C4-2B (cell line): ENCODE results near the gene DLX4.

Experiments
- ZFX ChIP-seq: fragments of 450-650 bp; IDR thresholded peaks from 2 replicates; pipeline ENCODE4 v1.6.1; 2017
- TF ChIP-seq, protein P1 (sequence below): fragments of 450-650 bp; conservative IDR thresholded peaks from 2 replicates; pipeline ENCODE4 v1.5.1; 2017; ENCODE audit warnings: mild to moderate bottlenecking

DNA sequence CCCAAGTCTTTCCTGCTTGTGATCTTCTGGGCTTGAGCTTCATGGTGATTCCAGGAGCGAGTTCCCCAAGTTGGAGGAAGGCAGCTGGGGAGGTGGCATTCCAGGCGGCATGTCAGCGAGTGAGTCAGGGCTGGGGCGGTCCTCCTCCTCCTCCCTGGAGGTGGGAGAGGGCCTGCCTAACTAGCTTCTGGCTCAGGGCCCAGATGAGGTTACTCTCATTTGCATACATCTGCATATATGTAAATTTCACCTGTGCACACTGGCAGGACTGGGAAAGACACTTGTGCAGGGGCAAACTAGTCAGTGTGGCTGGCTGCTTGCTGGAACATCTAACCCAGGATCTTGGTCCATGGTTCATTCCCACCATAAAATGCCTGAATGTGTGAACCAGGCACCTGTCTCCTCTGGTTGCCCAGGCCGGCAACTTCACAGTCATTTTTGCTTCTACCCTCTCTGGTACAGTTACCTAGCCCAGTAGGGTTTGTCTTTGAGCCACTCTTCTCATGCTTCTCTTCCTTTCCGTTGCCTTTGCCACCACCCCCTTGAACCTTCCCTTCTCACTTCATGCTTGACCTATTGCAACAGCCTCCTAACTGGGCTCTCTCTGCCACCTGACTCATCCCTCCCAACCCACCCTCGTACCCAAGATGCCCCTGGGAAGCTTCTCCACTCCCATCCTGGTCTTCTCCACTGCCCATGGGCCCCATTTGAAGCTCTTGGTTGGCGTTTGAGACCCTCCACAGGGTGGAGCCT, 9.6 kb upstream of the DLX4 start:
- TF ChIP-seq, protein P1, sequence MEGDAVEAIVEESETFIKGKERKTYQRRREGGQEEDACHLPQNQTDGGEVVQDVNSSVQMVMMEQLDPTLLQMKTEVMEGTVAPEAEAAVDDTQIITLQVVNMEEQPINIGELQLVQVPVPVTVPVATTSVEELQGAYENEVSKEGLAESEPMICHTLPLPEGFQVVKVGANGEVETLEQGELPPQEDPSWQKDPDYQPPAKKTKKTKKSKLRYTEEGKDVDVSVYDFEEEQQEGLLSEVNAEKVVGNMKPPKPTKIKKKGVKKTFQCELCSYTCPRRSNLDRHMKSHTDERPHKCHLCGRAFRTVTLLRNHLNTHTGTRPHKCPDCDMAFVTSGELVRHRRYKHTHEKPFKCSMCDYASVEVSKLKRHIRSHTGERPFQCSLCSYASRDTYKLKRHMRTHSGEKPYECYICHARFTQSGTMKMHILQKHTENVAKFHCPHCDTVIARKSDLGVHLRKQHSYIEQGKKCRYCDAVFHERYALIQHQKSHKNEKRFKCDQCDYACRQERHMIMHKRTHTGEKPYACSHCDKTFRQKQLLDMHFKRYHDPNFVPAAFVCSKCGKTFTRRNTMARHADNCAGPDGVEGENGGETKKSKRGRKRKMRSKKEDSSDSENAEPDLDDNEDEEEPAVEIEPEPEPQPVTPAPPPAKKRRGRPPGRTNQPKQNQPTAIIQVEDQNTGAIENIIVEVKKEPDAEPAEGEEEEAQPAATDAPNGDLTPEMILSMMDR = no peak
- TF ChIP-seq ZFX = no peak
